Inflammatory macrophage (primary cell): ENCODE results near the gene ATP11A.
"Not testable (repeated sequence)": the region's sequence is repeated elsewhere in the genome, so short reads cannot be mapped to it uniquely, and the experiment has no call there.

Experiments
- DNase-seq, 2 donors: peaks; one replicate each; pipeline ENCODE4 v3.0.0-alpha.2; 2020 to 2022

Gene ATP11A

DNA sequence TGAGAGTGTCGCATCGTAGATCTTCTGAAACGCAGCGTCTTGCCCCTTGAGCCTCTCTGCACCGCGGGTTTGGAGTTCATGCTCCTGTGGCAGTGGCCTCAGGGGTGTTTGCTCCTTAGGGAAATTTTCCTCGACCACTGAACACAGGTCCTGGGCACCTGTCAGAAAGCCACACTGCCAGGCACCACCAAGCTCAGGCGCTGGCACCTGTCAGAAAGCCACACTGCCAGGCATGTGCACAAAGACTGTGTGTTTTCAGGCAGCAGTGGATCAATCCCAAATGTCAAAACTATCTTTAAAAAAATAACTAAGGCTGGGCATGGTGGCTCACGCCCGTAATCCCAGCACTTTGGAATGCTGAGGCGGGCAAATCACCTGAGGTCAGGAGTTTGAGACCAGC is 87.1 kb downstream of the ATP11A start:
- DNase-seq: no peak

DNA sequence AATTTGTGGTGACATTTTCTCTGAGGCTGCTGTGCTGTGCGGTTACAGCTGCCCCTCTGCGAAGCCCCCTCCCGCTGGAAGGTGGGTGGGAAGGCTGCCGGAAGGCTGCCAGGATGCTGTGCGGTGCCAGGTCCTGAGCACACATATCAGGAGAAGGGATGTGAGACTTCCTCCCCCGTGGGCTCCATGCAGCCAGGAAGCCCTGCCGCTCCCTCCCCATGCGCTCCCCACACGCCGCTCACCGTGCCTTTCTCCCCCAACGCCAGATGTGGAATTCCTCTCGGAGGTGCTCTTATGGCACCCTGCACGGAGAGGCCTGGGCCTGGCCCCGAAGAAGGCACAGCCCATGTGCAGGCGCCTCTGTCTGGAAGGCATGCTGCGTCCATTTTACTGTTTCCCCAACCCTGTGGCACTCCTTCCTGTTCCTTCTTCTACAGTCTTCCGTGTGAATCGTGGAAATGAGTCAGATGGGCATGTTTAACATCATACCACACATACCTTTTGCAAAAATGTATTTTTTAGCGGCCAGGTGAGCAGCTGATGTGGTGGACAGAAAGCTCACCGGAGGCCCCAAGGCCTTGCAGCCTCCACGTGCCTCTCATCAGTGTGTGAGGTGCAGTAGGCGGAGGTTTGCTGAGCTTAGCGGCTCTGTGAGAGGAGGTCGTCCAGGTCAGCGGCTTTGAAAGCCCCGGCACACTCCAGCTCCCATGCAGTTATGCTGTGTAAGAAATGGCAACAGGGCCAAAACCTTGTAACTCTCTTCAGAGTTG is 88.0 kb downstream of the ATP11A start:
- DNase-seq: no peak

DNA sequence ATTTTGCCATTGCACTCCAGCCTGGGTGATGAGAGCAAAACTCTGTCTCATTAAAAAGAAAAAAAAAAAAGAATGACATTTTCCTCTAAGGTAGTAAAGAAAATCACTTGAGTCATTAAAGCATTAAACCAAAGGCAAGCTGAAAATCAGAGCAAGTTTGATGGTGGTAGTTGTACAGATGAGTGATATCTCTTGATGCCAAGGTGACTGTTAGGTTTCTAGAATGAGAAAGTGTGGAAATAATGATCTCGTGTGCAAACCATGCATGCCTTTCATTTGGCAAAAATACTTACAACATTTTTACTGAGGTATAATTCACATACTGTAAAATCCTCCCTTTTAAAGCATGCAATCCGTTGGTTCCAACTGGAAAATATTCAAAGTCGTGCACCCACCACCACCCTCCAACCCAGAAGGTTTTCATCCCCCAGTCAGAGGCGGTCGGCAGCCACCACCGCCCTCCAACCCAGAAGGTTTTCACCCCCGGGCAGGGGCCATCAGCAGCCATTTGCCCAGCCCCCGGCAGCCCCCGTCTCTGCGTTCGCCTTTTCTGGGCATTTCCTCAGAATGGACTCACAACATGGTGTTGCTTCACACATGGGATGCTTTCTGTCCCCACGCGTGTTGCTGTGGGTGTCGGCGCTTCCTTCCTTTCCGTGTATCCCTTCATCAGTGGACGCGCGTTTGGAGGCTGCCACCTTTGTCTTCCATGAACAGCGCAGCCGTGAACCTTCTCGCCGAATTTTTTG is 90.2 kb downstream of the ATP11A start:
- no peak for DNase-seq

DNA sequence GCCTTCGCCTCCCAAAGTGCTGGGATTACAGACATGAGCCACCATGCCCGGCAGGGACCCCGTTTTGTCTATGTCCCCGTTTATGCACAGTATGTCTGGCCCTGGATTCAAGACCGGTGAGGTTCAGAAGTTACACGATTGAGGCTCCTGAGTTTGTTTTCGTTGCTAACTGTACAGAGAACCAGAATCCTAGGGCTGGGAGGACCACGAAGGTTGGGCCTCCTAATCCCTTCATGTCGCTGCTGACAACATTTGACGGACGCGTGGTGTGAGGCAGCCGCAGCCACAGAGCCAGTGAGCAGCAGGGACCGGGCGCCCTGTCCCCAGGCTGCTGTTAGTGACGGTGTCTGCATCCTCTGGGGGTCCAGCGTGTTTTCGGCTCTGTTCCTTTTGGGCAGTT is 91.4 kb downstream of the ATP11A start:
- DNase-seq: no peak

DNA sequence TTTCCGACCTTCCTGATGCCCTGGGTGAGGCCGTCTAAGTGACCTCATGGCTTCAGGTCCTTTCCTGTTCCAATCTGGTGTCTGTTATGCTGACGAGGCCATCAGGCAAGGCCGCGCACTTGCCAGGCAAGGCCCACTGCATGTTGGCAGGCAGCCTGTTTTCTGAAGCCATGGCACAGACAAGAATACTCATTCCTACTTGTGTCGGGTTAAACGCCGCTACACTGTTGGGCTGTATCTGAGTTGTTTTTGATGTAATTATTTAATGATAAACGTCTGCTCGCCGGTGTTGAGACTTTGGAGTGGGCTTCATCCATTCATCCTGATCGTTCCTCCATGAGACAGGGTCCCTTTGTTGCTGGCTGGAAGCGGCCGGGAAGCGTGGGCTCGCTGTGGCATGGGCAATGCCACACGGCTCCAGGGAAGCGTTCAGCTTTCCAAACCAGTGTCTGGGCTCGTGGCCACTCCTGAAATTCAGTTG is 92.1 kb downstream of the ATP11A start:
- no peak for DNase-seq

DNA sequence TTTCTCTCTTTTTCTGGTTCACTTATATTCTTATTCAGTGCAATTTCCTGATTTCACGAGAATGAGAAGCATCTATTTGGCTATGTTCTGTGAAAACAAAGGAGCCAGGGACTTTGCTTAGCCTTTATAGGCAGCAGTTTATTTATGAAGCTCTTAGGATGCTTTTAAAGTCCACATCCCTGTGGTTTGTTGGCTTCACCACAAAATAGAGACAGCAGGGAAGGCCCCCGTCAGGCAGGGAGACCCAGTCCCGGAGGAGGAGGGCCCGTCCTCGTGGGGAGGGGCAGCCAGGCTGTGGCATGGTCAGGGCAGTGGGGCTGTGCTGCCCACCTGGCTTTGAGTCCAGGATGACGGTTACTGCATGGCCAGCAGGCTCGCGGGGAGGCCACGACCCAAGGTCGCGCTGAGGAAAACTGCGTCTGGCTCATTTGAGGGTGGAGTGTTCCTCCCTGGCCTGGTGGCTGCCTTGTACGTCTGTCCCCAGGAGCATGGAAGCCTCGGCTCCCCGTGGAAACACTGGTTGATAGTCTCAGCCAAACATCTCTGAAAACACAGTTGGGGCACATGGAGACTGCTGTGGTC is 92.7 kb downstream of the ATP11A start:
- DNase-seq: no peak

DNA sequence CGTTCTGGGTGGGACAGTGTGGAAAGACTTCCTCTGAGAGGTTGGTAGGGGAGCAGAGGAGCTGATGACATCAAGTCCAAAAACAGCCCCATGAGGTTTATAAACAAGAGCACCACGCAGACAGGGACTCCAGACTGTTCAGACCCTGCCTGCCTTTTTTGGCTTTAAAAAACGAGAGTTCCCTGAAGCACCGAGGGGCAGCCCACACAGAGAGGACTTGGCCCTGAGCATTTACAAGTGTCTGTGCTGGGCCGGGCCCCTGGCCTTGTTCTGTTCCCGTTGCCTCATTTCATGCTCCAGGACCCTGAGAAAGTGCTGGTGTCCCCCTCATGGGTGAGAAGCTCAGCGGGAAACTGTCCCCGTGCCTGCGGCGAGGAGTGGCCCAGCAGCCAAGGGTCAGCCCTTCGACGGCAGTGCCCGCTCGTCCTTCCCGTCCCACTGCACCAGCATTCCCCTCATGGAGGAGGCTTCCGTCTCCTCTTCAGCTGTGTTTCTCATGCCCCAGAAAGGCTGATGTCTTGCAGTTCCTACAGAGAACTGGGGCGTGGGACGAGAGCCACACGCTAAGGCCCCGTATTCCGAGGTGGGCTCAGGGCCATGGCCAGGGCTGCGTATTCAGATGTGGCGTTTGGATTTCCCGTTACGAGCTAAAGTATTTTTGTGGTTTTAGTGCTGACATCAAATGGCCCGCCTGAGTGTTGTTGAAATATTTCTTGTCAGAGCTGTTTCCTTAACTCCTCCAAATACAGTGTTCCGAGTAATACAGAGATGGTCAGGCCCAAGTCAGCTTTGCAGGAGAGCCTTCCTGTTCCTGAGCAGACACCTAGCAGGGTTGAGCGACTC is 93.5 kb downstream of the ATP11A start:
- DNase-seq: peak in 1 of 2 donors; percentile 12

DNA sequence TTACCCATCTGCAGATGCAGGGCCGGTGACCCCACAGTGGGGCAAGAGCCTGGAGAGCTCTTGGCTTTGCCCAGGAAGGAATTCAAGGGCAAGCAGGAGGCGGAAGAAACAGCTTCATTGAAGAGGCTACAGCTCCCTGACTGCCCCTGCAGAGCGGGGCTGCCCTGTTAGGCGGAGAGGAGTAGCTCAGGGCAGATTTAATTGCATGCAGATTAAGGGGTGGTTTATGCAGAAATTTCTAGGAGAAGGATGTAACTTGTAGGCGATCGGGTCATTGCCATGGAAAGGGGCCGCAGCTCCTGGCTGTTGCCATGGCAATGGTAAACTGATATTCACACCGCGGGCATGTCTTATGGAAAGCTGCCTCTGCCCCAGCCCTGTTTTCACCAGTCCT is 94.1 kb downstream of the ATP11A start:
- DNase-seq: no peak

DNA sequence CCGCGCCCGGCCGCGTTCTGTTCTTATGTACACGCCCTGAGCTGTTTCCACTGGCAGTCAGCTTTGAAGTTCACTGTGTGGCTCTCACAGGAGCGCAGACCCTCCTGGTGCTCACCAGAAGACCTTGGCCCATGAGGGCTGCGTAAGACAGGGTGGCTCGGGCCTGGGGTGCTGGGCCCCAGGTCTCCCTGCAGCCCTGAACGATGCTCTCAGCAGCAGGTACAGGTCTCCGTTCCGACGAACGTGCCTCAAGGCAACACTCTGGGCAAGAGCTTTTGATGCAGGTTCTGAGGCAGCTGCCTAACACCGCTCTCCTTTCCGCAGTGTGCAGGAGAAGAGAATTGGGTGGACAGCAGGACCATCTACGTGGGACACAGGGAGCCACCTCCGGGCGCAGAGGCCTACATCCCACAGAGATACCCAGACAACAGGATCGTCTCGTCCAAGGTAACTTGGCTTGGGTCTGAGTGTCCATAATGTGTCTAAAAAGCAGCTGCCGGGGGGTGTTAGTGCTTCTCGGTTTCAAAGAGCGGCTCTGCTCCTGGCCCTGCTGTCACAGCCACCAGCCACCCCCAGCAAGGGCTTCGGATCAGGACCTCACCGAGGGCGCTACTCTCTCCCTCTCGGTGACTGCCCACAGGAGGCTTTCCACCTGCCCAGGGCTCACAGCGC is 95.1 kb downstream of the ATP11A start:
- DNase-seq: no peak

DNA sequence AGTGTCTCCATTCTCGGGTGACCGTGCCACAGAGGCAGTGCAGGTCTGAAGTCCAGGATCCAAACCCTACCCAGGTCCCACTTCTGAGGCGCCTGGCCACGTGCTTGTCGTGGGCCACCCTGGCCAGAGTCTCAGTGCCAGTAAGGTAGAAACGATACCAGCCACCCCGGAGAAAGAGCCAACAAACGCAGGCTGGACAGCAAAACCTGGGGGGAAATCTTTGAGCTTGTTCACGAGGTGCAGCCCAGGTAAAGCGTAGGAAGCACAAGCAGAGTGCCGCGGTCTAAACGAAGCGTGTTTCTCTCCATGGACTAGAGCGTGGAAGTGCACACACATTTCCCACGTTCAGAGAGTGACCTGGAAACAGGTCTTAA is 95.6 kb downstream of the ATP11A start:
- DNase-seq: no peak

DNA sequence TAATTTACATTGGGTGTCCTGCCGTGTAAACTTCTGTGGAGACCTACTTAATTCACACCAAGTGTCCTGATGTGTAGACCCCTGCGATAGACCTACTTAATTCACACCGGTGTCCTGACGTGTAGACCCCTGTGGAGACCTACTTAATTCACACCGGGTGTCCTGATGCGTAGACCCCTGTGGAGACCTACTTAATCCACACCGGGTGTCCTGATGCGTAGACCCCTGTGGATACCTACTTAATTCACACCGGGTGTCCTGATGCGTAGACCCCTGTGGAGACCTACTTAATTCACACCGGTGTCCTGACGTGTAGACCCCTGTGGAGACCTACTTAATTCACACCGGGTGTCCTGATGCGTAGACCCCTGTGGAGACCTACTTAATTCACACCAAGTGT is 97.0 kb downstream of the ATP11A start:
- DNase-seq: not testable (repeated sequence)

DNA sequence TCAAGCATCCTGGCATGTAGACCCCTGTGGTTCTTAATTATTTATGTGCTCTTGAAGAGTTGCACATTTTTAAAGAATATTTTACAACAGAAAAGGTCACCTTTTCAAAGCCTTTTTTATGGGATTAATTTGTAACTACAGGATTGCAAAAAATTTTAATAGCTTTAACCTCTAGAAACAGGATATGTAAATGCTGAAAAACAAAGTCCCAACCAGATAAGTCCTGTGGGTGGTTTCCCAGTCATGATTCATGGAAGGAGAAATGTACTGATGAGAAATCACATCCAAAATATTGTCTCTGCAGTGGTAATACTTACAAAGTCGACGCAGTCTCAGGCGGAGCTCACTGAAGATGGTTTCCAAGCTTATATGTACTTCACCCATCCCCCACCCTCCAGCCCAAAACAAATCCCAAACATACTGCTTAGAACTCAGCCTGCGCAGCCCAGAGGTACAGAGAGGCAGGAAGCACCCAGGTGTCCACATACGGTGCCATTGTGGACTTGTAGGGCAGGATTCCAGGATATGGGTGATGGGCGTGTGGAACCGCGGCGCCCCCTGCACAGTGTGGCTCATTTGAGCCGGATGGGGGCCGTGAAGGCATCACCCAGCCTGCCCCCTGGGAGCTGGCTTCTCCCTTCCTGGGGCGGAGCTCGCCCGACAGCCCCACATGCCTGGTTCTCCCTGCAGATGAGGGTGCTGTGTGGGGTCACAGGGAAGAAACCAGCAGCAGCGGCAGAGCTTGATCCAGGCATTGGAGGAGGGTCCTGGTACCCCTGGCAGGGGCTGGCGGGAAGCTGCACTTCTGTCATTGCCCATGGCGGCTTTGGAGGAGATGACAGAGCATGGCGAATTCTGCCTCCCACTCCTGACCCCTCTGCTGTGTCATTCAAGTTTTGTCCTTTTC is 101.2 kb downstream of the ATP11A start:
- DNase-seq: no peak

DNA sequence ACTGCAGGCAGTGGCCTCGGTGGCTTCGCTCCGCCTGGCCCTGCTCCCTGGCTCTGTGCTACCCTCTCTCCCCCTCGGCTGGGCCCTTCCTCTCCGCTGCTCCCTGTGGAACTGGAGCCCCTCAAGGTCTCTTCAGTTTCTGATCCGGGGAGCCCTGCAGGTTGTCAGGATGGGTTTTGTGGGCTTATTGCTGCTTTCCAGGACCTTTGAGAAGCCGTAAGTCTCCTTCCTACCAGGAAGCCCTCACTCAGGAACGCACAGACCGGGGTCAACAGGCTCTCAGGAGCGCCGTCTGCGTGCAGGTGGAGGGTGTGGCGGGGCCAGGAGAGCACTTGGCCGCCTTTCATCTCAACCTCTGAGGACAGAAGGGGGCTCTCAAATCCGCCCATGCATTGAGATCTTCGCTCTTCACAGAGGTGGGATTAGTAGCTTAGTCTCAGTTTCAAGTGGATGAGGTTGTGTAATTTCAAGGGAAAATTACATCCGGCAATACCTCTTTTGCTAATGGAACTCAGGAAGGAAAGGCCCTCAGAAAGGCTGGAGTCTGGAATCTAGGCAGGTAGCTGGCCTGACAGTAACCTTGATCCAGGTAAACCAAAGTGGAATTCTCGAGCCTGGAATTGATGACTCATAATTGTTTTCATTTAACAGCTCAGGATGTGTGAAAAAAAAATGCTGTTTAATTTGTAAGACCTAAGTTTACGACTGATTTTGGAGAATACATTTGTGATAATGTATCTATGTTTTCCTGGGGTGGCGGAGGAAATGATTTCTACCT is 102.0 kb downstream of the ATP11A start:
- DNase-seq: no peak

DNA sequence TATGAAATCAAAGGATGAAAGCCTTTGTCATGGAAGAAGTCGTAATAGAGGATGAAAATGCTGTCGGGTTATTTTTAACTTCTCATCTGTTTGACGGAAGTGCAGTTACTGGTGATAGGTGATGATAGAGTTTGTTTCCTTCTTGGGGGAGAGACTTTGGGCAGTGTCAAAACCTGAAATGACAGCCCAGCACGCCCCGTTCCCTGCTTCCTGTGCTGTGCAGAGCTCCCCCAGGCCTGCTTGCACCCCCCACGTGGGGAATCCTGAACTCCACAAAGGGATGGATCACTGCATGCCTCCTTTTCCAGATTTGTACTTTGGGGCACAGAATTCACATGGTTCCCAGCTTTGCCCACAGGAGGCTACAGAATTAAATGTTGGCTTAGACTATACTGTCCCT is 102.7 kb downstream of the ATP11A start:
- no peak for DNase-seq

DNA sequence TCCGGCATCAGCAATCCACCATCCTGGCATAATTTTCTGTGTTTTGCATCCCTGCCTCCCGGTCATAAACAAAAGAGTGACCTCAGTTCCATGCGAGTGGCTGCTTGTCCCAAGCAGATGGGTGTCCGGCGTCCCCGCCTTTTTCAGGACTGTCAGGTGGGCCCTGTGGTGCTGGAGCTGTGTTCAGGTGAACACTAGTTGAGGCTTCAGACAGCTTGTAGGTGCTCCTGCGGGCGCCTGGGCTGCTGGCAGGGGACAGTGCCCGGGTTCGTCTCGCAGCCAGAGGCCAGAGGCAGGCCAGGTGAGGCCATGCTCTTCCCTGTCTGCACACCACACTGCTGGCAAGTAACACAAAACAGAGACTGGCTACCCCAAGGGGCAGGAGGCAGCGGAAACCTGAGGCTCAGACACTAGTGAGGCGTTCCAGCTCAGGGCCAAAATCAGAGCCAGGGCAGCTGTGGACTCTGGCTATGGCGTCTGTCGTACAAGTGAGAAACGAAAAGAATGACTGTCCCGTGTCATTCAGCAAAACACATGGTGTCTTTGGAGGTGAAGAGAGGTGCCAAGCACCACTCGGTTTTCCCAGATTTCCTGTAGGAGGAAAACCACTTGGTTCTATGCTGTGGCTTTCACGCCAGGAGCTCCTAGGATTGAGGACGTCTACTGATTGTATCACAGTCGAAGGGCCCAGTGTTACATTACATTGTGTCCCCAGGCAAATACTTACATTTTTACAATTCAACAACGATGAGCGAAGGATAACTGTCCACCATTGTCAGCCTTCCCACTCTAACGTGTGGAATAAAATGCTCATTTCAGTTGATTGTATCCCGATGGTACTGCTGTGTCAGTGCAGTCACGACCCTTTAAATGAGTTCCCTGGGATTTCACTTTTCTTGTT is 104.0 kb downstream of the ATP11A start:
- DNase-seq: no peak

DNA sequence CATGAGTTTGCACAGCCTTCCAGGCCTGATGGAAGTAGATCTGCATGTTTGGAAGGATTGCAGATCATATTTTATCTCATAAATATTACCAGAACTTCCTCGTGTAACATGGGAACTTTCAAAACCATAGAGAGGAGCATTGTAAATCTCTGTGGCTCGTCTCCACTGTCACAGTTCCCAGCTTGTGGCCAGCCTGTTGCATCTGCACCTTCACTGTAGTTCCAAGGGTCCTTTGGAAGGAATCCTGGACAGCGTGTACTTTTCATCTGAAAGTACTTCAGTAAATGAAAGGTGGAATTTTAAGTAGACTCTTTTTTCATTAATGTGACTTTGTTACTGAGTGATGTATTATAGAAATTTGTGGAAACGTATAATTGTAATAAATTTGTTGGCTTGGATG is 105.4 kb downstream of the ATP11A start:
- DNase-seq: no peak

DNA sequence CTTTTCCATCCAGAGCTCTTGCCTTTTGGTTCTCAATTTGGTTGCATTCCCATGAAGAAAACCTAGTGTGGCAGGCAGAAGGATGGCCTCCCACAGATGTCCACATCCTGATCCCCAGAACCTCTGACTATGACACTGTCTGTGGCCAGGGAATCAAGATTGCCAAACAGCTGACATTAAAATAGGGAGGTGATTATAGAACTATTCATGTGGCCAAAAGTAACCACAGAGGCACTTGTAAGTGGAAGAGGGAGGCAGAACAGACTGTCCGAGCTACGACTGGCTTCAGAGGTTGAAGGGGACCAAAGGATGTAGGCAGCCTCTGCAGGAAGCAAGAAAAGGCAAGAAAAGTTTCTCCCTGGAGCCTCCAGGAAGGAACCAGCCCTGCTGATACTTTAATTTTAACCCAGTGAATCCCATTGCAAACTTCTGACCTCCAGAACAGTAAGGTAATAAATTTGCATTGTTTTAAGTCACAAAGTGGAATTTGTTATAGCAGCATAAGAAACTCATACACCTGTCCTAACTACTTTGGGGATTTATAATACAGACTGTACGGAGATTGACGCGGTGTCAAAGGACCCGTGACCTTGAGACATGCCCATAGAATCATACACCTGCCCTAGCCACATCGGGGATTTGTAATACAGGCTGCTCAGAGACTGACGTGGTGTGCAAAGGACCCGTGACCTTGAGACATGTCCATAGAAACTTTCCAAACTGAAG is 106.5 kb downstream of the ATP11A start:
- no peak for DNase-seq

DNA sequence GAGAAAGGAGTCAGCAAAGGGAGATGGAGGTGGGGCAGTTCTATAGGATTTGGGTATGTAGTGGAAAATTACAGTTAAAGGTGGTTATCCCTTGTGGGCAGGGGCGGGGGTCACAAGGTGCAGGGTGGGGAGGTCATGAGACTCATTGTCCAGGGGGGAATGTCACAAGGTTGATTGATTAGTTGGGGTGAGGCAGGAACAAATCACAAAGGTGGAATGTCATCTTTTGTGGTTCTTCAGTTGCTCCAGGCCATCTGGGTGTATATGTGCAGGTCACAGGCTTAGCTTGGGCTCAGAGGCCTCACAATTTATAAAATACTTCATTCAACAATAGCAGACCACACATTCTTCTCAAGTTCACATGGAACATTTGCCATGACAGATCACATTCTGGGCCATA is 109.6 kb downstream of the ATP11A start:
- DNase-seq: no peak

DNA sequence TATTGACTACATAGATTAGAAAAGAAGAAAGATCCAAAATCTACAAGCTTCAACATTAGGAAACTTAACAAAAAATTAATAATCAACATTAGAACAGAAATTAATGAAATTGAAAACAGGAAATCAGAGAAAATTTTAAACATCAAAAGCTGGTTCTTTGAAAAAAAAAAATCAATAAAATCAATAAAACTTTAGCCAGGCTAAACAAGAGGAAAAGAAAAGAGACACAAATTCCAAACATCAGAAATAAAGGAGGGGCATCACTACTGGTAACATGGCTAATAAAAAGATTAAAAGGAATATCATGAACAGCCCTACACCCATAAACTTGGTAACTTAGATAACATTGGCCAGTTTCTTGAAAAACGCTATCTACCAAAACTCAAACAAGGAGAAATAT is 110.2 kb downstream of the ATP11A start:
- no peak for DNase-seq
